Measurements from ENCODE around the gene AUP1.

DNA sequence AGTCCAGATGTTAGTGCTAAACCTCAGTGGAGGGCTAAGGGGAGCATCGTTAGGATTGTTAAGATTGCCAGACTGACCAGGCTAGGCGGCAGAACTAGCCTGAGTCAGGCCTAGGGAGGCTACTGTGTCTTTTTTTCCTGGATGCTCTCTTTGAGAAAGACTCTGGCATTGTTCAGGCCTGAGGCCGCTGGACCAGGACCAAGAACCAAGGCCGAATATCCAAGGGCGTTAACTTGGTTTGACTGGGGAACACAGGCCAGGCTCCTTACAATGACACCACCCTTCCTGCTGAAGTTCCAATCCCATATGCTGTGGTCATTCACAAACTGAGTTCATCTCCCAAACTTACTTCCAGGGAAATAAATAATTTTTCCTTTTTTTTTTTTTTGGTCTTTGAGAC lies 10.8 kb upstream of the AUP1 start:
- TF ChIP-seq POLR2A (IDR thresholded peaks at IDR 0.05) (no peak), CTCF (IDR thresholded peaks at IDR 0.05) (no peak), POLR2AphosphoS5 (IDR thresholded peaks at IDR 0.05) (no peak)

Data from gastroesophageal sphincter (tissue), 3 donors.